Measurements from ENCODE around the gene SUGP2. TPM values are rescaled to one million over a fixed set of nuclear protein-coding genes. Genes with fewer than 3 reads are reported as not detected.
A peak's percentile ranks its signal among the peaks of the same experiment; 100 is the strongest.

SUGP2 gene
- polyA plus RNA-seq, 1 experiment = 44.2 TPM

- H3K4me3 ChIP-seq (ENCODE audit: low read depth, low read length) = no peak overlapping the region
- H3K27me3 ChIP-seq (ENCODE audit: control insufficient read depth, insufficient read depth, low read length) = no peaks in the 10 kb centered on the region
- ChIA-PET POLR2A (no interaction called here), CTCF (no interaction called here)
- DNase-seq (ENCODE audit: low read depth, low spot score) = peak; percentile 21
- no peaks in the 10 kb centered on the region for H3K9me3 ChIP-seq (ENCODE audit: control insufficient read depth, insufficient read depth, low read length)
- TF ChIP-seq CTCF (IDR thresholded peaks at IDR 0.05; ENCODE audit: low read depth, low read length) = no peak
- H3K27ac ChIP-seq (ENCODE audit: low read depth, low read length) = no peak overlapping the region
These were observed 34.1 kb downstream of the SUGP2 start for GRCh38 chr19:18999016-18999758.

GRCh38 chr19:18998276-18998675 lies 35.0 kb downstream of the SUGP2 start:
- Histone ChIP-seq H3K9me3 (ENCODE audit: control insufficient read depth, insufficient read depth, low read length) (no peaks in the 10 kb centered on the region), H3K27ac (ENCODE audit: low read depth, low read length) (no peak overlapping the region), H3K27me3 (ENCODE audit: control insufficient read depth, insufficient read depth, low read length) (no peaks in the 10 kb centered on the region), H3K4me3 (ENCODE audit: low read depth, low read length) (no peak overlapping the region)
- CTCF ChIA-PET = no interaction called here
- DNase-seq (ENCODE audit: low read depth, low spot score) = no peak
- no peak for TF ChIP-seq CTCF (IDR thresholded peaks at IDR 0.05; ENCODE audit: low read depth, low read length)
- POLR2A ChIA-PET = no interaction called here

GRCh38 chr19:18996796-18997394 lies 36.4 kb downstream of the SUGP2 start:
- Histone ChIP-seq H3K27me3 (ENCODE audit: control insufficient read depth, insufficient read depth, low read length) (no peaks in the 10 kb centered on the region), H3K4me3 (ENCODE audit: low read depth, low read length) (no peak overlapping the region), H3K27ac (ENCODE audit: low read depth, low read length) (peak overlapping the region; percentile 82), H3K9me3 (ENCODE audit: control insufficient read depth, insufficient read depth, low read length) (no peaks in the 10 kb centered on the region)
- ChIA-PET CTCF (interaction anchor here (0.7 to 2.3 kb wide), 3 partner anchors 9 to 504 kb away, joined by 4 to 21 read pairs (median 4); no protein-coding TSS in a partner anchor), POLR2A (interaction anchor here (0.6 kb wide), 1 partner anchor 25 kb away, joined by 3 read pairs; no protein-coding TSS in a partner anchor)
- DNase-seq (ENCODE audit: low read depth, low spot score) = no peak
- TF ChIP-seq CTCF (IDR thresholded peaks at IDR 0.05; ENCODE audit: low read depth, low read length) = no peak

GRCh38 chr19:18996351-18996750 lies 37.0 kb downstream of the SUGP2 start:
- TF ChIP-seq CTCF (IDR thresholded peaks at IDR 0.05; ENCODE audit: low read depth, low read length) = no peak
- Histone ChIP-seq H3K27me3 (ENCODE audit: control insufficient read depth, insufficient read depth, low read length) (no peaks in the 10 kb centered on the region), H3K9me3 (ENCODE audit: control insufficient read depth, insufficient read depth, low read length) (no peaks in the 10 kb centered on the region), H3K27ac (ENCODE audit: low read depth, low read length) (peak overlapping the region; percentile 82), H3K4me3 (ENCODE audit: low read depth, low read length) (no peak overlapping the region)
- no peak for DNase-seq (ENCODE audit: low read depth, low spot score)
- ChIA-PET CTCF (interaction anchor here (0.7 to 2.3 kb wide), 12 partner anchors 9 to 503 kb away, joined by 3 to 21 read pairs (median 4); no protein-coding TSS in a partner anchor), POLR2A (interaction anchor here (1.0 to 1.4 kb wide), 2 partner anchors 9 to 10 kb away, joined by 3 read pairs; no protein-coding TSS in a partner anchor)

GRCh38 chr19:18995804-18996241 lies 37.5 kb downstream of the SUGP2 start:
- CTCF ChIA-PET = interaction anchor here (0.5 to 2.3 kb wide), 14 partner anchors 9 to 1493 kb away, joined by 3 to 21 read pairs (median 4); no protein-coding TSS in a partner anchor
- peak; percentile 91 for DNase-seq (ENCODE audit: low read depth, low spot score)
- Histone ChIP-seq H3K27ac (ENCODE audit: low read depth, low read length) (peak overlapping the region; percentile 82), H3K4me3 (ENCODE audit: low read depth, low read length) (no peak overlapping the region), H3K9me3 (ENCODE audit: control insufficient read depth, insufficient read depth, low read length) (no peaks in the 10 kb centered on the region), H3K27me3 (ENCODE audit: control insufficient read depth, insufficient read depth, low read length) (no peaks in the 10 kb centered on the region)
- POLR2A ChIA-PET = interaction anchor here (0.7 to 1.9 kb wide), 5 partner anchors 9 to 962 kb away, joined by 3 to 10 read pairs (median 3); partner anchors contain the start of genes COPE and DDX49
- peak; percentile 94 for TF ChIP-seq CTCF (IDR thresholded peaks at IDR 0.05; ENCODE audit: low read depth, low read length)
